HCT116 (cell line): ENCODE measurements around the gene NUCB2. TPM values are rescaled to one million over a fixed set of nuclear protein-coding genes. Genes with fewer than 3 reads are reported as not detected.

Source experiments
- ATAC-seq: fragments of 200-7000 bp; cut with Tn5 transposase; 2 replicates; pipeline ENCODE4 v1.9.1; 2020; ENCODE audit warnings: mild to moderate bottlenecking, moderate library complexity
- BruUV-seq: library from RNA; stranded (reverse); fragments of 400-500 nt; replicated peaks from 2 replicates; lab custom pipeline; 2021; lab: Mats Ljungman, UMichigan
- CTCF ChIA-PET: fragments of 300-600 bp; sonication (Branson Sonifier 250); formaldehyde crosslinking; loops from one replicate; lab custom pipeline; 2021; ENCODE audit warnings: antibody characterized with exemption; lab: Charles Lee
- POLR2A ChIA-PET: fragments of 300-600, 350-600 bp; sonication (Branson Sonifier 250); formaldehyde crosslinking; loops from one replicate; lab custom pipeline; 2021; ENCODE audit warnings: antibody characterized with exemption; lab: Charles Lee
- RAD21 ChIA-PET, 2 experiments: fragments of 300-600 bp; sonication (Branson Sonifier 250); formaldehyde crosslinking; loops; one replicate each; lab custom pipeline; 2023; ENCODE audit warnings: low total read pairs in 2 of 2; ENCODE audit not compliant: uncharacterized antibody in 2 of 2, unreplicated experiment in 2 of 2, low non-redundant PET in 1 of 2; lab: Charles Lee
- DNase-seq: peaks from one replicate; pipeline ENCODE4 v3.0.0-alpha.2; 2010; ENCODE audit warnings: low read depth, low spot score
- H2AFZ ChIP-seq: fragments of 200-600 bp; shearing (Covaris generic), sonication (generic); 2 replicates; pipeline ENCODE4 v1.6.1; 2017; ENCODE audit warnings: low read depth, mixed run types, mixed read lengths, antibody characterized with exemption, low read length; ENCODE audit not compliant: poor library complexity, severe bottlenecking
- H3K27ac ChIP-seq: 2 replicates; pipeline ENCODE4 v1.5.1; 2012; ENCODE audit warnings: low read depth, low read length
- H3K27me3 ChIP-seq: fragments of 200-600 bp; sonication (generic); 2 replicates; pipeline ENCODE4 v1.6.1; 2016; ENCODE audit warnings: mixed run types, low read length, mixed read lengths; ENCODE audit not compliant: insufficient read depth
- H3K36me3 ChIP-seq, 2 experiments: fragments of 200-500 bp in 1 of 2; fragments of 200-600 bp in 1 of 2; sonication (Bioruptor generic) in 1 of 2; sonication (generic) in 1 of 2; 2 replicates each; pipeline versions ENCODE4 v1.5.1 to v1.6.1; 2014 to 2016; ENCODE audit warnings: low read length in 2 of 2, inconsistent platforms in 1 of 2, mixed read lengths in 1 of 2, mixed run types in 1 of 2; ENCODE audit not compliant: insufficient read depth in 2 of 2, control insufficient read depth in 1 of 2
- H3K4me1 ChIP-seq, 2 experiments: fragments of 200-600 bp in 1 of 2; sonication (generic) in 1 of 2; 2 replicates each; pipeline versions ENCODE4 v1.5.1 to v1.6.1; 2012 to 2017; ENCODE audit warnings: low read length in 2 of 2, inconsistent platforms in 1 of 2, mild to moderate bottlenecking in 1 of 2, mixed read lengths in 1 of 2, mixed run types in 1 of 2, moderate library complexity in 1 of 2; ENCODE audit not compliant: insufficient read depth in 2 of 2, control insufficient read depth in 1 of 2
- H3K4me2 ChIP-seq: fragments of 200-600 bp; sonication (generic); 2 replicates; pipeline ENCODE4 v1.6.1; 2017; ENCODE audit warnings: mixed run types, low read length, mixed read lengths
- H3K4me3 ChIP-seq, 2 experiments: fragments of 200-600 bp in 1 of 2; sonication (generic) in 1 of 2; replicated peaks in 1 of 2; 2 replicates each; pipeline ENCODE4 v1.5.1; 2011 to 2016; ENCODE audit warnings: low read length in 2 of 2, control low read depth in 1 of 2, low read depth in 1 of 2, mild to moderate bottlenecking in 1 of 2, mixed read lengths in 1 of 2, mixed run types in 1 of 2
- H3K79me2 ChIP-seq: fragments of 200-600 bp; sonication (generic); 2 replicates; pipeline ENCODE4 v1.6.1; 2017; ENCODE audit warnings: mild to moderate bottlenecking, mixed run types, low read length, moderate library complexity, mixed read lengths; ENCODE audit not compliant: insufficient read depth
- H3K9ac ChIP-seq: fragments of 200-600 bp; sonication (generic); 2 replicates; pipeline ENCODE4 v1.6.1; 2016; ENCODE audit warnings: low read length, mixed read lengths
- H3K9me2 ChIP-seq: fragments of 200-600 bp; sonication (generic), shearing (Covaris generic); 2 replicates; pipeline ENCODE4 v1.6.1; 2017; ENCODE audit warnings: mixed run types, mild to moderate bottlenecking, moderate library complexity; ENCODE audit not compliant: insufficient read depth
- H3K9me3 ChIP-seq, 2 experiments: fragments of 200-500 bp in 1 of 2; fragments of 200-600 bp in 1 of 2; sonication (Bioruptor generic) in 1 of 2; sonication (generic) in 1 of 2; 2 replicates each; pipeline ENCODE4 v1.6.1; 2014 to 2017; ENCODE audit warnings: low read length in 2 of 2, mixed read lengths in 2 of 2, inconsistent platforms in 1 of 2, low read depth in 1 of 2, mild to moderate bottlenecking in 1 of 2, mixed run types in 1 of 2, moderate library complexity in 1 of 2; ENCODE audit not compliant: control insufficient read depth in 1 of 2, insufficient read depth in 1 of 2
- H4K20me1 ChIP-seq: fragments of 200-600 bp; sonication (generic), shearing (Covaris generic); 2 replicates; pipeline ENCODE4 v1.6.1; 2017; ENCODE audit warnings: mixed run types, mild to moderate bottlenecking, moderate library complexity; ENCODE audit not compliant: insufficient read depth
- ATF3 ChIP-seq: IDR thresholded peaks from 2 replicates; pipeline ENCODE4 v1.6.1; 2012
- CBX3 ChIP-seq: IDR thresholded peaks from 2 replicates; pipeline ENCODE4 v1.6.1; 2012; ENCODE audit warnings: low read depth
- CEBPB ChIP-seq: IDR thresholded peaks from 2 replicates; pipeline ENCODE4 v1.6.1; 2012; ENCODE audit warnings: low read depth
- ELF1 ChIP-seq: IDR thresholded peaks from 2 replicates; pipeline ENCODE4 v1.6.1; 2012; ENCODE audit warnings: low read depth, borderline replicate concordance
- EZH2phosphoT487 ChIP-seq: fragments of 200-600 bp; IDR thresholded peaks from 2 replicates; pipeline ENCODE4 v1.6.1; 2018; ENCODE audit warnings: antibody characterized with exemption, borderline replicate concordance
- JUND ChIP-seq: IDR thresholded peaks from 2 replicates; pipeline ENCODE4 v1.6.1; 2012
- MAX ChIP-seq: IDR thresholded peaks from 2 replicates; pipeline ENCODE4 v1.6.1; 2012
- POLR2AphosphoS5 ChIP-seq: IDR thresholded peaks from 2 replicates; pipeline ENCODE4 v1.6.1; 2011; ENCODE audit warnings: mild to moderate bottlenecking, low read depth, low read length, moderate library complexity
- RAD21 ChIP-seq: IDR thresholded peaks from 2 replicates; pipeline ENCODE4 v1.6.1; 2012; ENCODE audit warnings: low read depth, mild to moderate bottlenecking
- REST ChIP-seq: IDR thresholded peaks from 2 replicates; pipeline ENCODE4 v1.6.1; 2012; ENCODE audit warnings: low read depth
- SIN3A ChIP-seq: IDR thresholded peaks from 2 replicates; pipeline ENCODE4 v1.6.1; 2012; ENCODE audit warnings: low read depth
- SP1 ChIP-seq: IDR thresholded peaks from 2 replicates; pipeline ENCODE4 v1.6.1; 2012; ENCODE audit warnings: low read depth
- SRF ChIP-seq: IDR thresholded peaks from 2 replicates; pipeline ENCODE4 v1.6.1; 2012; ENCODE audit warnings: low read depth
- TCF7L2 ChIP-seq: IDR thresholded peaks from 2 replicates; pipeline ENCODE4 v1.7.0; 2011; ENCODE audit warnings: borderline replicate concordance, inconsistent platforms; ENCODE audit not compliant: insufficient read depth, insufficient read length; ENCODE audit errors: extremely low read depth
- ZBTB33 ChIP-seq: IDR thresholded peaks from 2 replicates; pipeline ENCODE4 v1.6.1; 2011; ENCODE audit warnings: mild to moderate bottlenecking, low read length, moderate library complexity; ENCODE audit not compliant: insufficient replicate concordance; ENCODE audit errors: extremely low read depth
- ZFX ChIP-seq: fragments of 450-650 bp; IDR thresholded peaks from 2 replicates; pipeline ENCODE4 v1.6.1; 2017
- ZNF274 ChIP-seq: fragments of 200-500 bp; sonication (Bioruptor generic); IDR thresholded peaks from 2 replicates; pipeline ENCODE4 v1.6.1; 2014; ENCODE audit warnings: mild to moderate bottlenecking, low read depth, low read length, inconsistent platforms
- intact Hi-C: fragments of 100-400 bp; cut with micrococcal nuclease; formaldehyde crosslinking; loops from 2 replicates; pipeline ENCODE4 v1.10.0; 2022
- total RNA-seq: library from RNA; stranded (reverse); gene quantifications from one replicate; pipeline ENCODE4 v1.2.1, GENCODE V29; 2021; ENCODE audit not compliant: unreplicated experiment

The NUCB2 gene
- total RNA-seq, 1 experiment from 2014 or later = 40.6 TPM

- no peak for TF ChIP-seq ZBTB33
- no peak for TF ChIP-seq MAX
Observed at GRCh38 chr11:17229481-17230152, 46.9 kb upstream of the NUCB2 start (continued).

- no peaks in the 10 kb centered on the region; a peak in 1 of 4 replicates for H3K4me1 ChIP-seq
- H3K36me3 ChIP-seq = no peaks in the 10 kb centered on the region
- RAD21 ChIA-PET = interaction anchor here in 1 of 2 experiments (1.2 kb wide), 1 partner anchor 37 kb away, joined by 3 read pairs; no protein-coding TSS in a partner anchor
- H3K4me3 ChIP-seq = no peak overlapping the region
- H3K27me3 ChIP-seq = no peaks in the 10 kb centered on the region
- no peaks in the 10 kb centered on the region for H3K9me2 ChIP-seq
- no peak overlapping the region for H3K4me2 ChIP-seq
- H3K79me2 ChIP-seq = no peaks in the 10 kb centered on the region
- intact Hi-C loops = loop anchor here (1.0 to 10.0 kb wide), 4 partner anchors 124 to 298 kb away; partner anchors contain the start of gene NCR3LG1
- H2AFZ ChIP-seq = no peak overlapping the region
- H3K9ac ChIP-seq = no peak overlapping the region
- H3K9me3 ChIP-seq = no peaks in the 10 kb centered on the region
- DNase-seq = no peak
- H4K20me1 ChIP-seq = no peaks in the 10 kb centered on the region
- POLR2A ChIA-PET = no interaction called here
- no TSS peak for BruUV-seq
- CTCF ChIA-PET = interaction anchor here (1.1 to 1.8 kb wide), 5 partner anchors 11 to 368 kb away, joined by 4 to 12 read pairs (median 6); no protein-coding TSS in a partner anchor
- no peak for ATAC-seq
- no peak overlapping the region for H3K27ac ChIP-seq
- TF ChIP-seq MAX (no peak), CBX3 (no peak), TCF7L2 (no peak), ATF3 (no peak), SIN3A (no peak), RAD21 (no peak), JUND (no peak), SP1 (no peak), ZNF274 (no peak), ELF1 (no peak), ZFX (no peak), CEBPB (no peak), EZH2phosphoT487 (no peak), REST (no peak), SRF (no peak), POLR2AphosphoS5 (no peak)
Observed at GRCh38 chr11:17230867-17231851, 45.4 kb upstream of the NUCB2 start.
